Right cardiac atrium (tissue), 5 donors: ENCODE results near the gene CAPN15. TPM values are rescaled to one million over a fixed set of nuclear protein-coding genes. Genes with fewer than 3 reads are reported as not detected.

Experiments
- ATAC-seq, 2 donors: fragments of 200-7000 bp; cut with Tn5 transposase; one replicate each; pipeline versions ENCODE4 v1.8.0 to v1.9.1; 2020; ENCODE audit warnings: moderate library complexity in 2 of 2, mild to moderate bottlenecking in 1 of 2
- DNase-seq, 3 donors: peaks; one replicate each; pipeline ENCODE4 v3.0.0-alpha.2; 2020
- H3K27ac ChIP-seq: one replicate; pipeline ENCODE4 v1.5.1; 2013; ENCODE audit warnings: mild to moderate bottlenecking, low read length, control low read depth, moderate library complexity
- H3K27me3 ChIP-seq: one replicate; pipeline ENCODE4 v1.6.1; 2013; ENCODE audit not compliant: control insufficient read depth, insufficient read depth
- H3K4me1 ChIP-seq: one replicate; pipeline ENCODE4 v1.6.1; 2013; ENCODE audit warnings: low read length; ENCODE audit not compliant: control insufficient read depth, insufficient read depth
- H3K4me3 ChIP-seq: one replicate; pipeline ENCODE4 v1.5.1; 2013; ENCODE audit warnings: low read length, control low read depth
- H3K9me3 ChIP-seq: one replicate; pipeline ENCODE4 v1.6.1; 2013; ENCODE audit warnings: low read length; ENCODE audit not compliant: control insufficient read depth
- WGBS: extraction: QIAGEN DNeasy Blood & Tissue Kit; methylation state at CpG from one replicate; pipeline ENCODE4 v1.1.7; 2013; 5-methylcytosine and 5-hydroxymethylcytosine counted together
- intact Hi-C, 4 donors: fragments of 100-400 bp; cut with DNase I; formaldehyde crosslinking; loops; one replicate each; pipeline versions ENCODE4 v1.11.0 to v1.14.0; 2022 to 2023
- polyA plus RNA-seq: library from polyadenylated mRNA; stranded (reverse); fragments of 200-250 nt; gene quantifications from one replicate; pipeline ENCODE4 v1.2.3, GENCODE V29; 2013
- total RNA-seq, 4 donors: library from RNA; stranded (reverse); fragmentation: NEBNext Ultra II Directional; extraction: Animal tissue kit (Norgen Biotek cat#: 25700); gene quantifications; one replicate each; pipeline ENCODE4 v1.2.1, GENCODE V29; 2021
- donor health status: healthy with polysubstance abuse.
- donor health status: DM: no; HTN: yes; CAD: no.
- donor health status: DM: no; HTN: no; CAD: no.
- donor health status: DM: no; HTN: yes; CAD: no; lungs with severe emphysema.
- donor health status: DM: yes; HTN: yes; CAD: no.

CAPN15 gene
- total and polyA plus RNA-seq, 5 donors = 15.4 to 22.1 (median 18.2) TPM

- 95% methylated on average over 60 of the region's 60 CpGs for WGBS
- Histone ChIP-seq H3K9me3 (no peaks in the 10 kb centered on the region), H3K27me3 (no peaks in the 10 kb centered on the region), H3K27ac (no peak overlapping the region), H3K4me1 (no peaks in the 10 kb centered on the region), H3K4me3 (no peak overlapping the region)
- ATAC-seq = no peak
- intact Hi-C loops = no loop called here
- DNase-seq = no peak
These were observed 10.2 kb downstream of the CAPN15 start for GRCh38 chr16:537415-538335.

DNA sequence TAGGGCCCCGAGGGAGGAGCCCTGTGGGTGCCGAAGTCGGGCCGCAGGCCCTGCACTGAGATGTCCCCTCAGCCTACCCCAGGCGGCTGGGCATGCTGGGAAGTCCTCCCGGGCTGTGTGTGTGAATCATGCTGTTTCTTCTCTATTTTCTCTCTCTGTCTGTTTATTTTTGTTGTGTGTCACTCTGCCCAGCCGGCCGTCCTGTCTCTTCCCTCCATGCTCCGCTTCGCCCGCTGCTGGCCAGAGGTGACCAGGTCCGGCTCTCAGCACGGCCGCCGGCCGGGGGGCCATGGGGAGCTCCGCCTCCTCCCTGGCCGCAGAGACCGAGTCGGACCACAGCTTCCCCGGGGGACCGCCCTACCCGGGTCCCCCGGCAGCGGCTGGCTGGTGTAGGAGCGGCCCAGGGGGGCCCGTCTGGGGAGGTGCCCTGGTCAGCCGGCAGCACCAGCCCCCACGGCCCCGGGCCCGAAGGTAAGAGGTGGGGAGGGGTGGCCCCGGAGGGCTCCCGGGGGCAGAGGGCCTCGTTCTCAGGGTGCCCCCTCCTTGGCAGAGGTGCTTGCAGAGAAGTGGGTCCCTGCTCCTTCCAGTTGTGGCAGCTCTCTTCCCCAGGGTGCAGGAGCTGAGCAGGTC, 12.5 kb downstream of the CAPN15 start:
- WGBS = 89% methylated on average over 34 of the region's 34 CpGs
- intact Hi-C loops = no loop called here
- no peak overlapping the region for H3K4me3 ChIP-seq

DNA sequence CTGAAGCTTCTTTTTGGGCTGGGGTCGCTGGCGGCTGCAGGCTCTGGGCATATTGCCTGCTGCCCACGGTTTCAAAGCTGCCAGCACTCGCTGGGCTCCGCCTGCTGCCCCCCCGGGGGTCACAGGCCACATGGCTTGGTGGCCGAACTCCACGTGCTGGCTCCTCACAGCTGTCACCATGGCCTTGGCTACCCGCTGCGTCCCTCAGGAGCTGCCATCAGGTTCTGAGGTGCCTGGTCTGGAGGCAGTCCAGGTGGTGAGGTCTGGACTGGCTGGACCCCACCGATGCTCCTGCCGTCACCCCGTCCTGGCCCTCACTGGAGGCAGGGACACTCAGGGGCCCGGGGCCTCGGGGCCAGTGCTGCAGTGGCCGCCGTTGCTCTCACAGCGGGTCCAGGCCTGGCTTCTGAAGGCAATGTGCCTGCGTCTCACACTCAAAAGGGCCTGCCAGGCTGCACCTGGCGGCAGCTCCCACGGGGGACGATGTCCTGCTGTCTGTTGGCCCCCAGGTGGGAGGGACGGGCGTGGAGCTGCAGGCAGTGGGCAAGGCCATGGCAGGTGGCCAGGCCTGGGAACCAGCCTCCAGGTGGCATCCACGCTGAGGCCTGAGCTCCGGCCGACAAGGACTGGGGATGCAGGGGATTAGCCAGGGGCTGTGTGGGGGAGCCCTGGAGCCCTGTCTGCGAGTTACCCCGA, 13.3 kb downstream of the CAPN15 start:
- no peak for ATAC-seq
- H3K9me3 ChIP-seq = no peaks in the 10 kb centered on the region
- no peak overlapping the region for H3K4me3 ChIP-seq
- H3K4me1 ChIP-seq = no peaks in the 10 kb centered on the region
- 90% methylated on average over 29 of the region's 29 CpGs for whole genome bisulfite sequencing
- intact Hi-C loops = no loop called here
- H3K27me3 ChIP-seq = no peaks in the 10 kb centered on the region
- DNase-seq = no peak
- no peak overlapping the region for H3K27ac ChIP-seq

More for the DNA sequence above, 12.5 kb downstream of the CAPN15 start:
- no peak overlapping the region for H3K27ac ChIP-seq
- no peaks in the 10 kb centered on the region for H3K9me3 ChIP-seq
- no peak for DNase-seq
- H3K4me1 ChIP-seq = no peaks in the 10 kb centered on the region
- H3K27me3 ChIP-seq = no peaks in the 10 kb centered on the region
- no peak for ATAC-seq

- WGBS = 93% methylated on average over 51 of the region's 51 CpGs
These were observed 16.0 kb downstream of the CAPN15 start for GRCh38 chr16:543301-544164.

DNA sequence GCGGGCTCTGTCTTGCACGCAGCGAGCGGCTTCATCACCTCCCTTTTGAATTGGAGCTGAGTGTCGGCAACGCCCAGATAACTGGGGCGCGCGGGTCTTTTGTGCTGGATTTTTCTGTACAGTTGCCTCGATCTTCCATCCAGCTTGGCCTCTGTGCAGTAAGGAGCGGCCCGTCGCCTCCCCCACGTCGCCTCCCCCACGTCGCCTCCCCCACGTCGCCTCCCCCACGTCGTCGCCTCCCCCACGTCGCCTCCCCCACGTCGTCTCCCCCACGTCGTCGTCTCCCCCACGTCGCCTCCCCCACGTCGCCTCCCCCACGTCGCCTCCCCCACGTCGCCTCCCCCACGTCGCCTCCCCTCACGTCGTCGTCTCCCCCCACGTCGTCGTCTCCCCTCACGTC, 17.0 kb downstream of the CAPN15 start:
- intact Hi-C loops = no loop called here
- H3K27ac ChIP-seq = no peak overlapping the region
- no peaks in the 10 kb centered on the region for H3K9me3 ChIP-seq
- H3K27me3 ChIP-seq = no peaks in the 10 kb centered on the region
- no peaks in the 10 kb centered on the region for H3K4me1 ChIP-seq
- ATAC-seq = no peak
- DNase-seq = no peak
- H3K4me3 ChIP-seq = no peak overlapping the region
- 91% methylated on average over 46 of the region's 46 CpGs for WGBS

More at GRCh38 chr16:543301-544164, 16.0 kb downstream of the CAPN15 start:
- intact Hi-C loops = no loop called here
- DNase-seq (no peak), ATAC-seq (no peak)
- no peaks in the 10 kb centered on the region for H3K27me3 ChIP-seq
- no peaks in the 10 kb centered on the region for H3K9me3 ChIP-seq
- no peak overlapping the region for H3K4me3 ChIP-seq
- no peaks in the 10 kb centered on the region for H3K4me1 ChIP-seq
- H3K27ac ChIP-seq = no peak overlapping the region

DNA sequence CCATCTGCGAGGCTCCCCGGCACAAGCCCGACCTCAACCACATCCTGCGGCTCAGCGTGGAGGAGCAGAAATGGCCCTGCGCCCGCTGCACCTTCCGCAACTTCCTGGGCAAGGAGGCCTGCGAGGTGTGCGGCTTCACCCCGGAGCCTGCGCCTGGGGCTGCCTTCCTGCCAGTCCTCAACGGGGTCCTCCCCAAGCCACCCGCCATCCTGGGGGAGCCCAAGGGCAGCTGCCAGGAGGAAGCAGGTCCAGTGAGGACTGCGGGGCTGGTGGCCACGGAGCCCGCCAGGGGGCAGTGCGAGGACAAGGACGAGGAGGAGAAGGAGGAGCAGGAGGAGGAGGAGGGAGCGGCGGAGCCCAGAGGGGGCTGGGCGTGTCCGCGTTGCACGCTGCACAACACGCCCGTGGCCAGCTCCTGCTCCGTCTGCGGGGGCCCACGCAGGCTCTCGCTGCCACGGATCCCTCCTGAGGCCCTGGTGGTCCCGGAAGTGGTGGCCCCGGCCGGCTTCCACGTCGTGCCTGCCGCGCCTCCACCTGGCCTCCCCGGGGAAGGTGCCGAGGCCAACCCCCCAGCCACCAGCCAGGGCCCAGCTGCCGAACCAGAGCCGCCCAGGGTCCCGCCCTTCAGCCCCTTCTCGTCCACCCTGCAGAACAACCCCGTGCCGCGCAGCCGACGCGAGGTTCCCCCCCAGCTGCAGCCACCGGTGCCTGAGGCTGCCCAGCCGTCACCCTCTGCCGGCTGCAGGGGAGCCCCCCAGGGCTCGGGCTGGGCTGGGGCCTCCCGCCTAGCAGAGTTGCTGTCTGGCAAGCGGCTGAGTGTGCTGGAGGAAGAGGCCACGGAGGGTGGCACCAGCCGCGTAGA, 19.6 kb downstream of the CAPN15 start:
- intact Hi-C loops = no loop called here
- Histone ChIP-seq H3K27me3 (no peaks in the 10 kb centered on the region), H3K27ac (no peak overlapping the region), H3K9me3 (no peaks in the 10 kb centered on the region), H3K4me3 (no peak overlapping the region), H3K4me1 (no peaks in the 10 kb centered on the region)
- DNase-seq (peak; percentile 65 to 91 (median 87)), ATAC-seq (peak; percentile 51 to 64)
- WGBS = 83% methylated on average over 60 of the region's 60 CpGs

DNA sequence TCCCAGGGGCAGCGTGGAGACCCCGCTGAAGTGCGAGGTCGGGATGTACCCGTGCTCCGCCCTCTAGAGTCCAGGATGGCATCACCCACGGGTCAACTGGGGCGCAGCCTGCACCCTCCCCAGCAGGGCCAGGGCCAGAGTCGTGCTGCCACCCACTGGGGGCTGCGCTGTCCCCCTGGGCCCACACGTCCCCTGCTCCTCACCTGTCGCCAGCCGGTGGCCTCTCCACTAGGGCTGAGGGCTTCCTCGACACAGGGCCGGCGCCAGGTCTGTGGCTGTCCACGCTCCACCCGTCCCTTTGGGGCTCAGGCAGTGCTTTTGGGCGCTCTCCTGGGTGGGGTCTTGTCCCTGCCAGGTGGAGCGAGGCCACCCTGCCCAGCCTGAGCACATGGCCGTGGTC, 21.1 kb downstream of the CAPN15 start:
- intact Hi-C loops = no loop called here
- H3K4me1 ChIP-seq = no peaks in the 10 kb centered on the region
- no peak for ATAC-seq

GRCh38 chr16:549544-550263, 22.2 kb downstream of the CAPN15 start:
- H3K4me1 ChIP-seq = no peaks in the 10 kb centered on the region
- 95% methylated on average over 54 of the region's 54 CpGs for WGBS
- no peak overlapping the region for H3K4me3 ChIP-seq
- no peak overlapping the region for H3K27ac ChIP-seq
- no peaks in the 10 kb centered on the region for H3K9me3 ChIP-seq
- intact Hi-C loops = no loop called here
- DNase-seq (no peak), ATAC-seq (no peak)
- H3K27me3 ChIP-seq = no peaks in the 10 kb centered on the region

More for the DNA sequence above, 21.1 kb downstream of the CAPN15 start:
- no peak for DNase-seq
- Histone ChIP-seq H3K4me3 (no peak overlapping the region), H3K27me3 (no peaks in the 10 kb centered on the region), H3K9me3 (no peaks in the 10 kb centered on the region), H3K27ac (no peak overlapping the region)
- WGBS = 95% methylated on average over 21 of the region's 21 CpGs

- H3K27ac ChIP-seq = no peak overlapping the region
- WGBS = 99% methylated on average over 28 of the region's 28 CpGs
- H3K9me3 ChIP-seq = no peaks in the 10 kb centered on the region
- no peak overlapping the region for H3K4me3 ChIP-seq
- no peaks in the 10 kb centered on the region for H3K4me1 ChIP-seq
- no peaks in the 10 kb centered on the region for H3K27me3 ChIP-seq
- no peak for ATAC-seq
- no peak for DNase-seq
- intact Hi-C loops = no loop called here
These were observed 23.7 kb downstream of the CAPN15 start for GRCh38 chr16:551210-551609.
